NCI-H748 (cell line): ENCODE data around the gene FBXW4.
"Not testable (repeated sequence)": the region's sequence is repeated elsewhere in the genome, so short reads cannot be mapped to it uniquely, and the experiment has no call there.

Experiments used
- DNase-seq: peaks from one replicate; lab custom pipeline; 2025; ENCODE audit not compliant: unreplicated experiment; lab: John Stamatoyannopoulos, UW

Gene FBXW4

DNA sequence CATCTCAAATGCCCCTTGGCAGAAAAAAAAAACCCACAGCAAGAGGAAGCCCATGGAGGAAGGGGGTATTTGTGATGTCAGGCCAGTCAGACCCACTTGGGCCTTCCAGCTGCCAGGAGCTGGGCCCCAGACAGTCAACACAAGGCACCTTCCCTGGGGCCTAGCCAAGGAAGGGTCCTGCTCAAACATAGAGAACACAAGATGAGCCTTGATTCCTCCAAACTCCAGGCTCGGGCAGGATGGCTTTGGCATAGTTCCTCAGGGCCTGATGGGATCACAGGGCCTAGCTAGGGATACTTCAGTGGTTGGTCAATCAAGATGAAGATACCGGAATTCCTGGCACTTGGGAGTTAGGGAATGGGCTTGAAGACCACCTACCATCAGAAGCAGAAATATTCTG is 76.1 kb downstream of the FBXW4 start:
- no peak for DNase-seq

GRCh38 chr10:101617824-101618568 is 77.0 kb downstream of the FBXW4 start:
- no peak for DNase-seq

GRCh38 chr10:101617102-101617823 is 77.7 kb downstream of the FBXW4 start:
- DNase-seq = peak; percentile 12

- DNase-seq = no peak
Observed at GRCh38 chr10:101616415-101617101, 78.4 kb downstream of the FBXW4 start.

DNA sequence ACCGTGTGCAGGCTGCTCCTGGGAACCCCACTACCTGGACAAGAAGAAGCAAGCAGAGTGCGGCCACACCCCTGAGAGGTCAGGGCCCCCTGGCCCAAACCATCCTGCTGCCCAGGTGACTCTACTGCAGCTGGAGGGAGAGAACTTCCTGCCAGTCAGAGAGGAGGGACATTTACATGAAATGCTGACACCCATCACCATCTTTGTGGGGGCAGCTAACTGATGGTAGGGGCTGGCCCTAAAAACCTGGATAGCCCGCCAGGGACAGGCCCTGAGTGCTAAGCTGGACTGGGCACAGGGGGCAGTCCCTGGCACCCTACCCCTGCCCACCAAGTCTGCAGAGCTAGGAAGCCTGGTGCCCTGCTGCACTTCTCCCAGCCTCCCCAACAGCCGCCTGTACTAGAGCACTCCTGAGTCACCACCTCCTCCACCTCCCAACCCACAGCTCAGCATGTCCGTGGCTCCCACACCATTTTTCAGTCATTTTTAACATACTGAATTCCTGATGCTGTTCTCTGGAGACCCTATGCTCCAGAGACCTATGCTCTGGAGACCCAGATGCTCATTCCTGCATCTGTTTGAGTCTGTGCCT is 79.3 kb downstream of the FBXW4 start:
- no peak for DNase-seq

- no peak for DNase-seq
Observed at GRCh38 chr10:101614663-101615524, 80.1 kb downstream of the FBXW4 start.

DNA sequence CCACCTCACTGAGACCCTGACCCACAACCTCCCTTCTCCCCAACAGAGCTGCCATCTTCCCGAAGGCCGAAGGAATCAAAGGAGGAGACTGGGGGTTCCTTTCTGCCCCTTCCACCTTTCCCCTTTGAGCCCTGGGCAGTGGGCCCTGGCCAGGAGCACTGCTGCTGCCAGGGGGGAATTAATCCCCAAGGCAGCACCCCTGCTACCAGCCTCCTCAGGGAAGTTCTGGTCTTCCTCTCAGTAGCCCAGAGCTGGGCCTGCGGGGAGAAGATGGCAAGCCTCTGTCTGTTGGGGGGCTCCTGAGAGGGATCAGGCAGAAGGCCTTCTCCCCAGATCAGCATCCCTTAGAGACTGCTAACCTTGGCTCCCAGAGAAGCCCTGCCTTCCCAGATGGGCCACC is 81.3 kb downstream of the FBXW4 start:
- no peak for DNase-seq

GRCh38 chr10:101612872-101613271 is 82.1 kb downstream of the FBXW4 start:
- DNase-seq = no peak

- DNase-seq = no peak
Observed at GRCh38 chr10:101612086-101612485, 82.9 kb downstream of the FBXW4 start.

DNA sequence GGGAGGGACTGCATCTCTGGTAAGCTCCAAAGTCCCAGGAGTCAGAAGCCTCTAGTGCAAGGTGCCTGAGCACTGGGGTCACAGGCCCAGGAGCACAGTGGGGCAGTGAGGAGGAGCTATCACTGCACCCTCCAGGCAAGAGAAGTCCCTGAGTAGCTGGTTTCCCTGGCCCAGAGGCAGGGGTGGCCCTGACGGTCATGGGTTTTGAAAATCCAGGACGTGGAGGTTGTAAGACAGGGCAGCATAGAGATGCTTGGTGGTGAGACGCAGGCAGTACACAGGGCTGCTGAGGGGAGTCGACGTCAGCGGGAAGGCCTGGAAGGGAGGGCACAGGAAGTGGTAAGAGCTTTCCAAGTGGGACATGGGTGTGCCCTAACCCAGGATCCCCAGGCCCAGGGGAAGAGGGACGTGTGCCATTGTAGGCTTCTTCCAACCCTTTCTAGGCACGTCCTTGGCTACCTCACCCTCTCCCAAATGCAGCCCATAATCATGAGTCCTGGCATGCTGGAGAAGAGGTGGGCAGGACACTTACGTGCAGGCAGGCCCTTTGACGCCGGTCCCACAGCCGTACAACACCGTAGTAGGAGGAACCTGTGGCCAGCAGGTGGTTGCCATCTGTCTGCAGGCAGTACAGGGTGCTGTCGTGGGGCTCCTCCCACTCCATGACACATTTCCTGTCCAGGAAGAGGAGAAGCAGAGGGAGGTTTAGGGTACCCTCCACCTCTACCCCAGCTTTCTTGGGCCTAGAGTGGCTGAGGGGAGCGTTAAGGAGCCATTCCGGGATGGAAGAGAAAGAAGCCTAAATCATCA is 83.7 kb downstream of the FBXW4 start:
- no peak for DNase-seq

DNA sequence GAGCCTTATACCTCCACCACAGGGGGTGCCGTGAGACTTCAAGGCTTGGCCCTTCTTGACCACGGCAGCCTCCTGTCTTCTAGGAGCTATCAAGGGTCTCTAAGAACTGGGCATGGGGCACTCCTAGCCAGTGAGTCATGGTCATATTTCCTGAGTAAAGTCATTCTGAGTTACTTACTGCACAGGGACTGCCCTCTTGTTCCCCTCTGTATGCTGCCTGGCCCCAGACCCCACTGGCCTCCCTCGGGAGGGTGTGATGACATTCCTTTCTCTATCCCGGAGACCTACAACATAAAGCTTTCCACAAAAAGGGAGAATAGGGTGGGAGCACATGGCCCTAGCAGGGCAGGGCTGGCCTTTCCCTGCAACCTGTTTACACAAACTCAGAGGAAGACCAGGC is 85.5 kb downstream of the FBXW4 start:
- no peak for DNase-seq

DNA sequence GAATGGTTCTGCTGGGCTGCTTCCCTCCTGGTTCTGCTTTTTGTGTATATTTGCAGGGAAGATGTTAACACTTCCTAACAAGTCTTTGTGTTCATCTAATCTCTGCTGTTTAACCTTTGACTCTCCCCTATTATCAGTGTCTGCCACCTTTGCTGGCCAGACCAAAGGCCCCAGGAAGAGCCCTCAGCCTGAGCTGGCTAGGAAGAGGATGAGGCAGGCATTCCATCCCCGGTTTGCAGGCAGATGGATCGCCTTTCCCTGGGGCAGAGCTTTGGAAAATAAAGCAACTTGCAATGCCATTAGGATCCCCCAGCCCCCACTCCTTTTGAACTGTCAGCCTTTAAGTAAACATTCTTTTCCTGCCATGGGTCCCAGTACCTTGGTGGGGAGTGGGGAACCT is 87.8 kb downstream of the FBXW4 start:
- DNase-seq = no peak

GRCh38 chr10:101602761-101603398 is 92.1 kb downstream of the FBXW4 start:
- DNase-seq = peak; percentile 73

GRCh38 chr10:101601541-101601940 is 93.4 kb downstream of the FBXW4 start:
- peak; percentile 7 for DNase-seq

DNA sequence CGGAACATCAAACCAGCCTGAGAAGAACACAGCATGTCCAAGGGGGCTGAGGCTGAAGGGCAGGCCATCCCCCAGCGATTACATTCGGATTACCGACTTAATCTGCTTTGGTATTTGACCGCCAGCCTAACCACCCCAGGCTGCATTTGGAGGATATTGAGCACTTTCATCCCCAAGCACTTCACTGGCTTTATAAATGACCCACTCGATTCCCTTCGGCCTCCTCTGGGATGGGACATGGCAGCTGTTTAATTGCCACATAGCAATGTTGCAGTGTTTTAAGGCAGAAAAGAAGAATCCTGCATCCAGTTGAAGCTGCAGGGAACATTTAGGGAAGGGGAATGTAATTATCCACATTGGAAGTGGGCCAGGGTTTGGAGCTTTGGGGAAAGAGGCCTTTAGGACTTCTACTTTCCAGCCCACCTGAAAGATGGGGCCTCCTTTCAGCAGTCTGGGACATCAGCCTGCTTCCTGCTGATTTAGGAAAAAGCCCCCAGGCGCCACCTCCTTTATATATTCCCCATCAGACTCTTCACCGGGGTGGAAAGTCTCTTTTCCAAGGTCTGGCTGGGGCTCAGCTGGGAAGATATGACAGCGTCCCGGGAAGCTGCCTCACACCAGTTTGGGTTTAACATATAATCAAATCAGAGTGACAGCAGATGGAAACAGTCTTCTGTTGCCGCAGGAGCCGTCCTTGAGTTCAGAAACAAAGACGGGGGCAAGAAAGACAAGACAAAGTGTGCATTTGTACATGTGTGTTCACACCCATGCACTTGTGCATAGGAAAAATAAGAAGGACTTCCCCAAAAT is 97.7 kb downstream of the FBXW4 start:
- DNase-seq = no peak

- DNase-seq = no peak
Observed at GRCh38 chr10:101595591-101596433, 99.2 kb downstream of the FBXW4 start.

DNA sequence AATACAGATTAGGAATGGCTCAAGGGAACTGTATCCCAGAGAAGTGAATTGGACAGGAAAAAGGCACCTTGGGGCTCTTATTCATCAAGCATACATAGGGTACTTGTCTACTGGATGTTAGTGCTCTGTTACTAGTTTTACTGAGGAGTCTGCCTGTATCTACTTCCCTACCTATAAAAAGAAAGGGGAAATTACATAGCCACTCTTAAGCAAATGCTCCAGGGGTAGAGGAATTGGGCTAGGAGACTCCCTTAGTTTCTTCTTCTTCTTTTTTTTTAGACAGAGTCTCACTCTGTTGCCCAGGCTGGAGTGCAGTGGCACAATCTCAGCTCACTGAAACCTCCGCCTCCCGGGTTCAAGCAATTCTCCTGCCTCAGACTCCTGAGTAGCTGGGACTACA is 101.6 kb downstream of the FBXW4 start:
- DNase-seq = not testable (repeated sequence)

GRCh38 chr10:101588879-101589278 is 106.1 kb downstream of the FBXW4 start:
- no peak for DNase-seq
